K562 (cell line): ENCODE results near the gene ANXA7. TPM values are rescaled to one million over a fixed set of nuclear protein-coding genes. Genes with fewer than 3 reads are reported as not detected.
A peak's percentile ranks its signal among the peaks of the same experiment; 100 is the strongest.

Experiments
- DIDO1 ChIP-seq: fragments of 450-650 bp; IDR thresholded peaks from 2 replicates; pipeline ENCODE4 v1.6.1; 2016; ENCODE audit warnings: low read depth, missing biosample characterization, missing genetic modification characterization
- ELF4 ChIP-seq: fragments of 450-650 bp; formaldehyde crosslinking; IDR thresholded peaks from 2 replicates; pipeline ENCODE4 v1.4.0; 2022; ENCODE audit warnings: missing genetic modification characterization
- HDGF ChIP-seq: fragments of 450-650 bp; IDR thresholded peaks from 2 replicates; pipeline ENCODE4 v1.6.1; 2016
- HNRNPH1 ChIP-seq: fragments of 200-400 bp; formaldehyde crosslinking; optimal IDR thresholded peaks from 2 replicates; pipeline ENCODE3; 2017; ENCODE audit warnings: low read depth, mild to moderate bottlenecking, low read length, moderate library complexity
- HOXB6 ChIP-seq: fragments of 250-450 bp; sonication (Bioruptor Pico); IDR thresholded peaks from 2 replicates; pipeline ENCODE4 v1.5.1; 2022; ENCODE audit warnings: mild to moderate bottlenecking, borderline replicate concordance
- MBD2 ChIP-seq: sonication (generic); IDR thresholded peaks from 2 replicates; pipeline ENCODE4 v1.6.1; 2016; ENCODE audit warnings: low read depth, borderline replicate concordance
- MCM7 ChIP-seq, 2 experiments: fragments of 450-650 bp; IDR thresholded peaks; 2 replicates each; pipeline ENCODE4 v1.6.1; 2016 to 2018
- MTA1 ChIP-seq: fragments of 450-650 bp; IDR thresholded peaks from 2 replicates; pipeline ENCODE4 v1.6.1; 2017; ENCODE audit warnings: borderline replicate concordance
- POLR2G ChIP-seq: fragments of 200-400 bp; formaldehyde crosslinking; IDR thresholded peaks from 2 replicates; pipeline ENCODE4 v1.6.1; 2017; ENCODE audit warnings: low read depth, mild to moderate bottlenecking, antibody characterized with exemption, low read length, moderate library complexity
- SLC30A9 ChIP-seq: fragments of 250-450 bp; sonication (Bioruptor Pico); IDR thresholded peaks from 2 replicates; pipeline ENCODE4 v1.8.0; 2022; ENCODE audit warnings: mild to moderate bottlenecking, moderate library complexity
- STAT5A ChIP-seq: IDR thresholded peaks from 2 replicates; pipeline ENCODE4 v1.6.1; 2012; ENCODE audit warnings: low read length, inconsistent platforms, borderline replicate concordance
- TCF3 ChIP-seq: sonication (generic); formaldehyde crosslinking; IDR thresholded peaks from 2 replicates; pipeline ENCODE4 v1.4.0; 2020; ENCODE audit warnings: mild to moderate bottlenecking, missing genetic modification reagents
- ZBTB17 ChIP-seq: fragments of 450-650 bp; formaldehyde crosslinking; IDR thresholded peaks from 2 replicates; pipeline ENCODE4 v1.4.0; 2020; ENCODE audit warnings: mild to moderate bottlenecking
- ZNF12 ChIP-seq: sonication (generic); formaldehyde crosslinking; IDR thresholded peaks from 2 replicates; pipeline ENCODE4 v1.4.0; 2020; ENCODE audit warnings: mild to moderate bottlenecking, missing genetic modification reagents
- ZNF174 ChIP-seq: fragments of 250-450 bp; sonication (Bioruptor Pico); IDR thresholded peaks from 2 replicates; pipeline ENCODE4 v1.4.0; 2020; ENCODE audit warnings: mild to moderate bottlenecking
- ZNF24 ChIP-seq: fragments of 450-650 bp; IDR thresholded peaks from 2 replicates; pipeline ENCODE4 v1.6.1; 2016
- ZNF282 ChIP-seq: sonication (generic); formaldehyde crosslinking; IDR thresholded peaks from 2 replicates; pipeline ENCODE4 v1.8.1; 2023; ENCODE audit warnings: missing genetic modification reagents
- ZNF3 ChIP-seq: fragments of 250-450 bp; sonication (Bioruptor Pico); IDR thresholded peaks from 2 replicates; pipeline ENCODE4 v1.5.0; 2021; ENCODE audit warnings: mild to moderate bottlenecking, moderate library complexity
- polyA plus RNA-seq, 8 experiments: library from polyadenylated mRNA; depleted of rRNA in 4 of 8; stranded (reverse) in 5 of 8; unstranded in 3 of 8; fragments of >200 nt; fragmentation: Nextera tagmentation in 2 of 8; fragmentation: Illumina TruSeq in 1 of 8; extraction: Ambion mirVana in 2 of 8; extraction: Trizol in 1 of 8; gene quantifications; 2 replicates each; pipeline versions ENCODE4 v1.2.1 to v1.2.3, GENCODE V29; 2011 to 2014; ENCODE audit warnings: inconsistent platforms in 1 of 8, missing spikeins in 1 of 8
- total RNA-seq, 7 experiments: library from RNA; depleted of rRNA in 6 of 7; stranded (reverse); fragments of >200 nt in 6 of 7; fragmentation: Illumina TruSeq in 2 of 7; extraction: Trizol in 2 of 7; gene quantifications; 2 replicates each; pipeline versions ENCODE4 v1.2.1 to v1.2.3, GENCODE V29; 2011 to 2021; ENCODE audit warnings: low replicate concordance in 1 of 7
- TF ChIP-seq, protein P1 (sequence below), 2 experiments: fragments of 450-650 bp in 1 of 2; sonication (generic) in 1 of 2; formaldehyde crosslinking in 1 of 2; IDR thresholded peaks in 1 of 2; conservative IDR thresholded peaks in 1 of 2; 2 replicates each; pipeline versions ENCODE4 v1.6.1 to v1.8.1; 2016 to 2023; ENCODE audit warnings: mild to moderate bottlenecking in 2 of 2, moderate library complexity in 2 of 2, inconsistent platforms in 1 of 2, missing genetic modification reagents in 1 of 2
- TF ChIP-seq, protein P2 (sequence below): sonication (generic); formaldehyde crosslinking; IDR thresholded peaks from 2 replicates; pipeline ENCODE4 v1.8.1; 2023; ENCODE audit warnings: mild to moderate bottlenecking, missing genetic modification reagents
- TF ChIP-seq, protein P3 (sequence below), 2 experiments: fragments of 450-650 bp; IDR thresholded peaks; 2 replicates each; pipeline ENCODE4 v1.6.1; 2018; ENCODE audit warnings: mild to moderate bottlenecking in 2 of 2, low read depth in 1 of 2; ENCODE audit not compliant: partially characterized antibody in 2 of 2

The ANXA7 gene
- total and polyA plus RNA-seq, 9 of the 15 experiments (the other 6 are each of a cell fraction or from before 2014, with no cell fraction given), result 81.6 to 157 (median 122) TPM

DNA sequence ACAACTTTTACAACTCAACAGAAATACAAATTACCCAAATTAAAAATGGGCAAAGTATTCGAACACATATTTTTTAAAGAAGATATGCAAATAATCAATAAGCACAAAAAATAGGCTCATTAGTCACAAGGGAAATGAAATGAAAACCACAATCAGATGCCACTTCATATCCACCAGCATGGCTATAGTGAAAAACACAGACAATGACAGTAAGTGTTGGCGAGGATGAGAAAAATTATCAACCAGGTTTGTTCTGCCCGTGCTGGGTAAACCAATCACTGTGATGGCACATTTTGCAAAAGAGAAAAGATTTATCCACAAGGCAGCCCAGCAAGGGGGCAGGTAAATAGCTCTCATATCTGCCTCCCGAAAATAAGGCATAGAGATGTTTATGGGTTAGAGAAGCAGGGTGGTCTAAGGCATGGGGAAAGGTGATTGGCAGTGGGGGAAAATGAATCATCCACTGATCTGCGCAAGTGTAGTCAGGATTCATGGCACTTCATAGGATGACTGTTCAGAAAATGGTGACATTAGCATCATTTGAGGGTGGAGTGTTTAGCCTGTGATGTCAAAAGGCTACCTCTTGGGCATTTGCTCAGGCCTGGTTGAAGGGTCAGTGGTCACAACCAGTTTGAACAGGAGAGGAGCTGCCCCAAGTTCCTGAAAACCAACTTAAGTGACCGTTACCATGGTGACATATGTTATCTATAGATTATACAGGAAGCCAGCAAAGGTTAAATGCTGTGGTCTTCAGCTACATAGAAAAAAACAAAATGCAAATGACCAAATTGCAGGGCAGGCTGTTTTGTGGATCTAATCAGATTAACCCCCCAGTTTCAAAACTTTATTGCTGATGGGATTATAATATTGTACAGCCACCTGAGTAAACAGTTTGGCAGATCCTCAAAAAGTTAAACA, 47.2 kb downstream of the ANXA7 start (continued):
- TF ChIP-seq, protein P1, sequence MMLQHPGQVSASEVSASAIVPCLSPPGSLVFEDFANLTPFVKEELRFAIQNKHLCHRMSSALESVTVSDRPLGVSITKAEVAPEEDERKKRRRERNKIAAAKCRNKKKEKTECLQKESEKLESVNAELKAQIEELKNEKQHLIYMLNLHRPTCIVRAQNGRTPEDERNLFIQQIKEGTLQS (IDR thresholded peaks at IDR 0.05), result peak; percentile 66
- TF ChIP-seq, protein P1 (CRISPR knock-in tag; conservative IDR thresholded peaks at IDR 0.05), result no peak
- peak; percentile 54; the same call in 1 of the 2 replicates for TF ChIP-seq ZNF3 (CRISPR knock-in tag)
- TF ChIP-seq HOXB6 (CRISPR knock-in tag), result no peak
- TF ChIP-seq HDGF, result 0 out of 2 replicates have a peak, but pooled peaks have one; percentile 25
- TF ChIP-seq, protein P2, sequence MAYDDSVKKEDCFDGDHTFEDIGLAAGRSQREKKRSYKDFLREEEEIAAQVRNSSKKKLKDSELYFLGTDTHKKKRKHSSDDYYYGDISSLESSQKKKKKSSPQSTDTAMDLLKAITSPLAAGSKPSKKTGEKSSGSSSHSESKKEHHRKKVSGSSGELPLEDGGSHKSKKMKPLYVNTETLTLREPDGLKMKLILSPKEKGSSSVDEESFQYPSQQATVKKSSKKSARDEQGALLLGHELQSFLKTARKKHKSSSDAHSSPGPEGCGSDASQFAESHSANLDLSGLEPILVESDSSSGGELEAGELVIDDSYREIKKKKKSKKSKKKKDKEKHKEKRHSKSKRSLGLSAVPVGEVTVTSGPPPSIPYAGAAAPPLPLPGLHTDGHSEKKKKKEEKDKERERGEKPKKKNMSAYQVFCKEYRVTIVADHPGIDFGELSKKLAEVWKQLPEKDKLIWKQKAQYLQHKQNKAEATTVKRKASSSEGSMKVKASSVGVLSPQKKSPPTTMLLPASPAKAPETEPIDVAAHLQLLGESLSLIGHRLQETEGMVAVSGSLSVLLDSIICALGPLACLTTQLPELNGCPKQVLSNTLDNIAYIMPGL (CRISPR knock-in tag), result no peak
- no peak for TF ChIP-seq ZNF24
- peak; percentile 50; the same call in 1 of the 2 replicates for TF ChIP-seq MBD2
- TF ChIP-seq ZNF12 (CRISPR knock-in tag), result no peak
- TF ChIP-seq, protein P3, sequence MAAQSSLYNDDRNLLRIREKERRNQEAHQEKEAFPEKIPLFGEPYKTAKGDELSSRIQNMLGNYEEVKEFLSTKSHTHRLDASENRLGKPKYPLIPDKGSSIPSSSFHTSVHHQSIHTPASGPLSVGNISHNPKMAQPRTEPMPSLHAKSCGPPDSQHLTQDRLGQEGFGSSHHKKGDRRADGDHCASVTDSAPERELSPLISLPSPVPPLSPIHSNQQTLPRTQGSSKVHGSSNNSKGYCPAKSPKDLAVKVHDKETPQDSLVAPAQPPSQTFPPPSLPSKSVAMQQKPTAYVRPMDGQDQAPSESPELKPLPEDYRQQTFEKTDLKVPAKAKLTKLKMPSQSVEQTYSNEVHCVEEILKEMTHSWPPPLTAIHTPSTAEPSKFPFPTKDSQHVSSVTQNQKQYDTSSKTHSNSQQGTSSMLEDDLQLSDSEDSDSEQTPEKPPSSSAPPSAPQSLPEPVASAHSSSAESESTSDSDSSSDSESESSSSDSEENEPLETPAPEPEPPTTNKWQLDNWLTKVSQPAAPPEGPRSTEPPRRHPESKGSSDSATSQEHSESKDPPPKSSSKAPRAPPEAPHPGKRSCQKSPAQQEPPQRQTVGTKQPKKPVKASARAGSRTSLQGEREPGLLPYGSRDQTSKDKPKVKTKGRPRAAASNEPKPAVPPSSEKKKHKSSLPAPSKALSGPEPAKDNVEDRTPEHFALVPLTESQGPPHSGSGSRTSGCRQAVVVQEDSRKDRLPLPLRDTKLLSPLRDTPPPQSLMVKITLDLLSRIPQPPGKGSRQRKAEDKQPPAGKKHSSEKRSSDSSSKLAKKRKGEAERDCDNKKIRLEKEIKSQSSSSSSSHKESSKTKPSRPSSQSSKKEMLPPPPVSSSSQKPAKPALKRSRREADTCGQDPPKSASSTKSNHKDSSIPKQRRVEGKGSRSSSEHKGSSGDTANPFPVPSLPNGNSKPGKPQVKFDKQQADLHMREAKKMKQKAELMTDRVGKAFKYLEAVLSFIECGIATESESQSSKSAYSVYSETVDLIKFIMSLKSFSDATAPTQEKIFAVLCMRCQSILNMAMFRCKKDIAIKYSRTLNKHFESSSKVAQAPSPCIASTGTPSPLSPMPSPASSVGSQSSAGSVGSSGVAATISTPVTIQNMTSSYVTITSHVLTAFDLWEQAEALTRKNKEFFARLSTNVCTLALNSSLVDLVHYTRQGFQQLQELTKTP (IDR thresholded peaks at IDR 0.05; ENCODE audit: low read depth in 1 of 2, partially characterized antibody in 2 of 2), result no peak
- peak; percentile 61 for TF ChIP-seq TCF3 (CRISPR knock-in tag)
- TF ChIP-seq DIDO1 (tag), result no peak
- no peak for TF ChIP-seq POLR2G
- no peak for TF ChIP-seq HNRNPH1
- 0 out of 2 replicates have a peak, but pooled peaks have one; percentile 44 for TF ChIP-seq ELF4 (CRISPR knock-in tag)
- no peak for TF ChIP-seq SLC30A9 (CRISPR knock-in tag)
- no peak for TF ChIP-seq ZNF282 (CRISPR knock-in tag)
- no peak for TF ChIP-seq STAT5A
- TF ChIP-seq ZNF174 (CRISPR knock-in tag), result no peak
- TF ChIP-seq MTA1, result no peak
- no peak for TF ChIP-seq MCM7 (IDR thresholded peaks at IDR 0.05)
- no peak for TF ChIP-seq ZBTB17 (CRISPR knock-in tag)
